Measurements from ENCODE around the gene RNF223. TPM values are rescaled to one million over a fixed set of nuclear protein-coding genes. Genes with fewer than 3 reads are reported as not detected.

RNF223 gene
- total RNA-seq, 1 experiment from 2014 or later = 147 TPM

GRCh38 chr1:1051127-1051810 lies 22.8 kb downstream of the RNF223 start:
- CTCF ChIA-PET = no interaction called here

GRCh38 chr1:1050577-1051052 lies 23.5 kb downstream of the RNF223 start:
- POLR2A ChIA-PET (ENCODE audit: unreplicated experiment) = no interaction called here
- CTCF ChIA-PET = no interaction called here
- Histone ChIP-seq H3K27ac (ENCODE audit: low read length) (no peak overlapping the region), H3K4me2 (ENCODE audit: low read length) (no peak overlapping the region), H3F3A (ENCODE audit: low read length, unreplicated experiment) (no peaks in the 10 kb centered on the region), H3K9me3 (ENCODE audit: low read length) (no peaks in the 10 kb centered on the region), H3K27me3 (ENCODE audit: low read length) (no peaks in the 10 kb centered on the region), H3K9ac (ENCODE audit: low read length) (no peak overlapping the region), H3K9me2 (replicated peaks; ENCODE audit: low read length) (no peaks in the 10 kb centered on the region), H2AFZ (ENCODE audit: low read length) (no peak overlapping the region), H3K4me1 (ENCODE audit: insufficient read depth, low read length) (no peaks in the 10 kb centered on the region), H4K20me1 (ENCODE audit: low read length) (peaks cover 8% of the 10 kb centered on the region; the same call in 1 of the 2 replicates), H3K79me2 (ENCODE audit: low read length) (no peaks in the 10 kb centered on the region), H3K36me3 (ENCODE audit: low read depth, low read length) (peaks cover 84% of the 10 kb centered on the region), H3K4me3 (ENCODE audit: low read length) (no peak overlapping the region)
- no peak for ATAC-seq
- no peak for DNase-seq
- BruUV-seq (replicated peaks) = no TSS peak
- no peak for TF ChIP-seq EZH2 (IDR thresholded peaks at IDR 0.05; ENCODE audit: low read length, unreplicated experiment)
- TF ChIP-seq EZH2phosphoT487 (IDR thresholded peaks at IDR 0.05; ENCODE audit: borderline replicate concordance, low read length) = no peak
- no peak for TF ChIP-seq CTCF (conservative IDR thresholded peaks at IDR 0.05; ENCODE audit: low read depth, low read length)
- intact Hi-C loops (cut with micrococcal nuclease) = no loop called here

More at GRCh38 chr1:1051127-1051810, 22.8 kb downstream of the RNF223 start:
- Histone ChIP-seq H3K4me2 (ENCODE audit: low read length) (no peak overlapping the region), H3K4me1 (ENCODE audit: insufficient read depth, low read length) (no peaks in the 10 kb centered on the region), H3K27ac (ENCODE audit: low read length) (no peak overlapping the region), H3K27me3 (ENCODE audit: low read length) (no peaks in the 10 kb centered on the region), H3K9me3 (ENCODE audit: low read length) (no peaks in the 10 kb centered on the region), H3K9me2 (replicated peaks; ENCODE audit: low read length) (no peaks in the 10 kb centered on the region), H3K79me2 (ENCODE audit: low read length) (no peaks in the 10 kb centered on the region), H3F3A (ENCODE audit: low read length, unreplicated experiment) (no peaks in the 10 kb centered on the region), H3K9ac (ENCODE audit: low read length) (no peak overlapping the region), H3K4me3 (ENCODE audit: low read length) (no peak overlapping the region), H2AFZ (ENCODE audit: low read length) (no peak overlapping the region), H3K36me3 (ENCODE audit: low read depth, low read length) (peaks cover 81% of the 10 kb centered on the region), H4K20me1 (ENCODE audit: low read length) (peaks cover 8% of the 10 kb centered on the region; the same call in 1 of the 2 replicates)
- ATAC-seq = no peak
- DNase-seq = no peak
- BruUV-seq (replicated peaks) = no TSS peak
- intact Hi-C loops (cut with micrococcal nuclease) = no loop called here
- POLR2A ChIA-PET (ENCODE audit: unreplicated experiment) = no interaction called here
- TF ChIP-seq EZH2 (IDR thresholded peaks at IDR 0.05; ENCODE audit: low read length, unreplicated experiment) = no peak
- TF ChIP-seq EZH2phosphoT487 (IDR thresholded peaks at IDR 0.05; ENCODE audit: borderline replicate concordance, low read length) = no peak
- TF ChIP-seq CTCF (conservative IDR thresholded peaks at IDR 0.05; ENCODE audit: low read depth, low read length) = no peak
